IPS-18c (cell line): Measurements from ENCODE around the gene RNF2.

Experiments used
- H3K4me3 ChIP-seq: 2 replicates; pipeline ENCODE4 v1.7.0; 2013; ENCODE audit warnings: low read depth, mild to moderate bottlenecking, low read length, moderate library complexity; ENCODE audit not compliant: insufficient read depth
- H3K9me3 ChIP-seq: one replicate; pipeline ENCODE4 v1.6.1; 2013; ENCODE audit warnings: mild to moderate bottlenecking, low read length, moderate library complexity; ENCODE audit not compliant: control insufficient read depth, insufficient read depth

Gene RNF2

DNA sequence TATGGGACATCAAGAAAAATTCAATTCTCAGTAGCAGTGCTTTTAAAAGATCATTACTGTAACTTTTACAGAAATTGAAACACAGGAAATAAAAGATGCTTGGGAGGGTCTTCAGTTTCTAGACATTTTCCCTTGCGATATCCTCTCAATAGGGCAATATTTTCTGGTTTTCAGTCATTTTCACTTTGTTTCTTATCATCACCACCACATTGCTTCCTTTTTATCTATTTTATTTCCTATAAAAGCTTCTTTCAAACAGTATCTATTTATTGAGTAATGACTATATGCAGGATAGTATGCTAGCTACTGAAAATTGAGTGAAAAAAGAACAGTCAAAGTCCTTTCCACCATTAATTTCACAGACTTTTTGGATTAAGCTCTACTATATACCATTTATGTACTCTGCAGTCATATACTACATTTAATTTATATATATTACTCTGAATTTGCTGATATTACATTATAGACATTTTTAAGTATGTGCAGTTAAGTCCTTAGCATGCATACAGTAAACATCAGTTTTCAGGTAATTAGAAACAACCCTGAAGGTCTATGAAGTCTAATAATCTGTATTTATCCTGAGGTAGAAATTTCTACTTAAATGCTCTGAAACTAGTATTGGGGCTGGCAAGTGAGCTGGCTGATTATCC lies 92.7 kb downstream of the RNF2 start:
- Histone ChIP-seq H3K4me3 (no peak overlapping the region), H3K9me3 (no peaks in the 10 kb centered on the region)

DNA sequence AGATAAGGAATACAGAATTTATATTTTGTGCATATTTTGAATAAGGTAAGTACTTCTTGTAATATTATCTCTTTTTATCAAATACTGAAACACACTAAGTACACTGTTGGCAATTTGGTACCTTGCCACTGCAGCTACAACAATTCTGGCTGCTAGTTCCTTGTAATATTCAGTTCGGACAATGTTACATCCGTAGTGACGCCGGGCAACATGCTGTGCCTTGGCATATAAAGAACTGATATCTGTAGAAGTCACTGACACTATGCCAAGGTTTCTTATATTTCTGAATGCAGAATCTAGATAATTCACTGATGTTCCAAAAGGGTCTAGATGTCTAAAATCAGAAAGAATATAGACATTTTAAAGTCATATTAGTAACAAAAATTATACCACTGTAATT lies 93.9 kb downstream of the RNF2 start:
- H3K4me3 ChIP-seq = no peak overlapping the region
- no peaks in the 10 kb centered on the region for H3K9me3 ChIP-seq

DNA sequence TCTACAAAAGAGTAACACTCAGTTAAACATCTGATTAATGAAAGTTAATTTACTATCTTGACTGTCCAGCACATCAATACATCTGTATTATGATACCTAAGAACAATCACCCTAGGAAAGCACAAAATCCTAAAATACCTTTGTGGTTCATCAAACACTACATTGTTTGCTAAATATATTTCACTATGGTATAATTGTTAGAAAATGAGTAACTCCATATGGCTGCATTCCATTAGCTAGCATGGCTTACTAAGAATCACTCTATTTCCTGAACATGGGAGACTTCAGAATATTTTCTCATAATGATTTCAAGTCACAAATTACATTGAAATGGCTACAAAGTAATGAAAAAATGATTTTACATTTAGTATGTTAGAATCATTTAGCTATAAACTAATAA lies 98.9 kb downstream of the RNF2 start:
- H3K9me3 ChIP-seq = no peaks in the 10 kb centered on the region
- no peak overlapping the region for H3K4me3 ChIP-seq

DNA sequence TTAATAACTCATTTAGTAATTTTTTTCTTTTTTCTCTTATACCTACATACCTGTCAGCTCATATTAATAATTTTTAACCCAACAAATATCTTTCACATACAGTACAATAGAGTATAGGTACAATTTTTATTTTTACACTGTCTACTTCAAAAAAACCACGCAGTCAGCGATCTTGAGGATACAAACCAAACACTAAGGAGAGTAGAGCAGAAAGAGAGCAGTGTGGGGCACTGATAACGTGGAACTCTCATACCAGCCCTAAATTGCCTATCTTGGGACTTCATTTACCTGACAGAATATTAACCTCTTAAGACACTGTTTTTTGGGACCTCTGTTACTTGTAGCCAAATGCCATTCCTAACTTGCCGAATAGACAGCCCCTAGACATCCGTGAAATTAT lies 105.9 kb downstream of the RNF2 start:
- Histone ChIP-seq H3K9me3 (no peaks in the 10 kb centered on the region), H3K4me3 (no peak overlapping the region)
